ENCODE data around the gene PSMD11.

The PSMD11 gene

GRCh38 chr17:32451879-32452278, 7.6 kb downstream of the PSMD11 start:
- Histone ChIP-seq H3K27me3 (ENCODE audit: insufficient read depth, insufficient read length) (no peaks in the 10 kb centered on the region), H3K9ac (ENCODE audit: insufficient read length, low read depth) (no peak overlapping the region), H3K4me1 (ENCODE audit: insufficient read depth, insufficient read length) (no peaks in the 10 kb centered on the region), H3K36me3 (ENCODE audit: insufficient read depth, insufficient read length, low read length) (peaks cover 86% of the 10 kb centered on the region), H3K4me3 (ENCODE audit: insufficient read length, low read depth) (no peak overlapping the region), H3K9me3 (ENCODE audit: insufficient read depth, low read length) (no peaks in the 10 kb centered on the region)
- no peak for DNase-seq (ENCODE audit: low read depth, low spot score)
- TF ChIP-seq SUZ12 (IDR thresholded peaks at IDR 0.05; ENCODE audit: extremely low read depth, insufficient read depth, insufficient read length) (no peak), ZNF274 (IDR thresholded peaks at IDR 0.05; ENCODE audit: low read depth, low read length) (no peak), YY1 (IDR thresholded peaks at IDR 0.05; ENCODE audit: insufficient read depth, insufficient read length) (no peak)

- H3K9ac ChIP-seq (ENCODE audit: insufficient read length, low read depth), result no peak overlapping the region
- no peaks in the 10 kb centered on the region for H3K4me1 ChIP-seq (ENCODE audit: insufficient read depth, insufficient read length)
- TF ChIP-seq YY1 (IDR thresholded peaks at IDR 0.05; ENCODE audit: insufficient read depth, insufficient read length) (no peak), SUZ12 (IDR thresholded peaks at IDR 0.05; ENCODE audit: extremely low read depth, insufficient read depth, insufficient read length) (no peak), ZNF274 (IDR thresholded peaks at IDR 0.05; ENCODE audit: low read depth, low read length) (no peak)
- no peaks in the 10 kb centered on the region for H3K27me3 ChIP-seq (ENCODE audit: insufficient read depth, insufficient read length)
- H3K36me3 ChIP-seq (ENCODE audit: insufficient read depth, insufficient read length, low read length), result peaks cover 86% of the 10 kb centered on the region
- H3K4me3 ChIP-seq (ENCODE audit: insufficient read length, low read depth), result no peak overlapping the region
- no peaks in the 10 kb centered on the region for H3K9me3 ChIP-seq (ENCODE audit: insufficient read depth, low read length)
- DNase-seq (ENCODE audit: low read depth, low spot score), result no peak
Observed at GRCh38 chr17:32452281-32452680, 8.0 kb downstream of the PSMD11 start.

GRCh38 chr17:32453370-32453769, 9.1 kb downstream of the PSMD11 start:
- DNase-seq (ENCODE audit: low read depth, low spot score), result no peak
- Histone ChIP-seq H3K4me3 (ENCODE audit: insufficient read length, low read depth) (no peak overlapping the region), H3K9me3 (ENCODE audit: insufficient read depth, low read length) (no peaks in the 10 kb centered on the region), H3K27me3 (ENCODE audit: insufficient read depth, insufficient read length) (no peaks in the 10 kb centered on the region), H3K36me3 (ENCODE audit: insufficient read depth, insufficient read length, low read length) (peaks cover 84% of the 10 kb centered on the region), H3K9ac (ENCODE audit: insufficient read length, low read depth) (no peak overlapping the region), H3K4me1 (ENCODE audit: insufficient read depth, insufficient read length) (no peaks in the 10 kb centered on the region)
- TF ChIP-seq SUZ12 (IDR thresholded peaks at IDR 0.05; ENCODE audit: extremely low read depth, insufficient read depth, insufficient read length), result no peak
- no peak for TF ChIP-seq ZNF274 (IDR thresholded peaks at IDR 0.05; ENCODE audit: low read depth, low read length)
- TF ChIP-seq YY1 (IDR thresholded peaks at IDR 0.05; ENCODE audit: insufficient read depth, insufficient read length), result no peak

- TF ChIP-seq YY1 (IDR thresholded peaks at IDR 0.05; ENCODE audit: insufficient read depth, insufficient read length), result no peak
- TF ChIP-seq ZNF274 (IDR thresholded peaks at IDR 0.05; ENCODE audit: low read depth, low read length), result no peak
- TF ChIP-seq SUZ12 (IDR thresholded peaks at IDR 0.05; ENCODE audit: extremely low read depth, insufficient read depth, insufficient read length), result no peak
- no peak for DNase-seq (ENCODE audit: low read depth, low spot score)
- H3K36me3 ChIP-seq (ENCODE audit: insufficient read depth, insufficient read length, low read length), result peaks cover 72% of the 10 kb centered on the region
Observed at GRCh38 chr17:32458371-32458770, 14.1 kb downstream of the PSMD11 start.

GRCh38 chr17:32460054-32460453, 15.7 kb downstream of the PSMD11 start:
- DNase-seq (ENCODE audit: low read depth, low spot score), result no peak
- Histone ChIP-seq H3K27me3 (ENCODE audit: insufficient read depth, insufficient read length) (no peaks in the 10 kb centered on the region), H3K4me1 (ENCODE audit: insufficient read depth, insufficient read length) (no peaks in the 10 kb centered on the region), H3K36me3 (ENCODE audit: insufficient read depth, insufficient read length, low read length) (peaks cover 71% of the 10 kb centered on the region), H3K9ac (ENCODE audit: insufficient read length, low read depth) (no peak overlapping the region), H3K9me3 (ENCODE audit: insufficient read depth, low read length) (no peaks in the 10 kb centered on the region), H3K4me3 (ENCODE audit: insufficient read length, low read depth) (no peak overlapping the region)
- TF ChIP-seq ZNF274 (IDR thresholded peaks at IDR 0.05; ENCODE audit: low read depth, low read length) (no peak), SUZ12 (IDR thresholded peaks at IDR 0.05; ENCODE audit: extremely low read depth, insufficient read depth, insufficient read length) (no peak), YY1 (IDR thresholded peaks at IDR 0.05; ENCODE audit: insufficient read depth, insufficient read length) (no peak)

More at GRCh38 chr17:32458371-32458770, 14.1 kb downstream of the PSMD11 start:
- no peak overlapping the region for H3K4me3 ChIP-seq (ENCODE audit: insufficient read length, low read depth)
- no peak overlapping the region for H3K9ac ChIP-seq (ENCODE audit: insufficient read length, low read depth)
- no peaks in the 10 kb centered on the region for H3K27me3 ChIP-seq (ENCODE audit: insufficient read depth, insufficient read length)
- no peaks in the 10 kb centered on the region for H3K9me3 ChIP-seq (ENCODE audit: insufficient read depth, low read length)
- H3K4me1 ChIP-seq (ENCODE audit: insufficient read depth, insufficient read length), result no peaks in the 10 kb centered on the region

GRCh38 chr17:32461498-32461852, 17.2 kb downstream of the PSMD11 start:
- no peak for TF ChIP-seq YY1 (IDR thresholded peaks at IDR 0.05; ENCODE audit: insufficient read depth, insufficient read length)
- no peak for TF ChIP-seq SUZ12 (IDR thresholded peaks at IDR 0.05; ENCODE audit: extremely low read depth, insufficient read depth, insufficient read length)
- TF ChIP-seq ZNF274 (IDR thresholded peaks at IDR 0.05; ENCODE audit: low read depth, low read length), result no peak
- Histone ChIP-seq H3K9me3 (ENCODE audit: insufficient read depth, low read length) (no peaks in the 10 kb centered on the region), H3K4me1 (ENCODE audit: insufficient read depth, insufficient read length) (no peaks in the 10 kb centered on the region), H3K9ac (ENCODE audit: insufficient read length, low read depth) (no peak overlapping the region), H3K27me3 (ENCODE audit: insufficient read depth, insufficient read length) (no peaks in the 10 kb centered on the region), H3K4me3 (ENCODE audit: insufficient read length, low read depth) (no peak overlapping the region), H3K36me3 (ENCODE audit: insufficient read depth, insufficient read length, low read length) (peaks cover 71% of the 10 kb centered on the region)
- DNase-seq (ENCODE audit: low read depth, low spot score), result no peak

- peaks cover 72% of the 10 kb centered on the region for H3K36me3 ChIP-seq (ENCODE audit: insufficient read depth, insufficient read length, low read length)
- no peak for TF ChIP-seq SUZ12 (IDR thresholded peaks at IDR 0.05; ENCODE audit: extremely low read depth, insufficient read depth, insufficient read length)
Observed at GRCh38 chr17:32461853-32462617, 17.7 kb downstream of the PSMD11 start.

More at GRCh38 chr17:32461853-32462617, 17.7 kb downstream of the PSMD11 start:
- no peak for DNase-seq (ENCODE audit: low read depth, low spot score)
- H3K4me3 ChIP-seq (ENCODE audit: insufficient read length, low read depth), result no peak overlapping the region
- no peaks in the 10 kb centered on the region for H3K27me3 ChIP-seq (ENCODE audit: insufficient read depth, insufficient read length)
- no peaks in the 10 kb centered on the region for H3K9me3 ChIP-seq (ENCODE audit: insufficient read depth, low read length)
- no peak overlapping the region for H3K9ac ChIP-seq (ENCODE audit: insufficient read length, low read depth)
- no peaks in the 10 kb centered on the region for H3K4me1 ChIP-seq (ENCODE audit: insufficient read depth, insufficient read length)

All from NT2/D1 (cell line).